Thyroid gland (tissue), 4 donors: ENCODE results near the gene PILRA. TPM values are rescaled to one million over a fixed set of nuclear protein-coding genes. Genes with fewer than 3 reads are reported as not detected.

Experiments
- DNase-seq, 2 donors: peaks; one replicate each; pipeline ENCODE4 v3.0.0-alpha.2; 2019
- H3K27ac ChIP-seq, 3 donors: fragments of 200-600 bp; sonication (generic); 1 replicate in 2 of 3; 2 replicates in 1 of 3; pipeline ENCODE4 v1.5.1; 2016 to 2019; ENCODE audit warnings: mild to moderate bottlenecking in 1 of 3, moderate library complexity in 1 of 3
- H3K27me3 ChIP-seq: fragments of 200-600 bp; sonication (generic); one replicate; pipeline ENCODE4 v1.5.1; 2019
- H3K36me3 ChIP-seq, 2 donors: fragments of 200-600 bp; sonication (generic); one replicate each; pipeline ENCODE4 v1.5.1; 2016 to 2019
- H3K4me1 ChIP-seq, 2 donors: fragments of 200-600 bp; sonication (generic); one replicate each; pipeline ENCODE4 v1.5.1; 2017 to 2019
- H3K4me3 ChIP-seq, 3 donors: fragments of 200-600 bp; sonication (generic); replicated peaks in 1 of 3; 1 replicate in 2 of 3; 2 replicates in 1 of 3; pipeline ENCODE4 v1.5.1; 2016; ENCODE audit warnings: mild to moderate bottlenecking in 1 of 3
- H3K9me3 ChIP-seq: fragments of 200-600 bp; sonication (generic); one replicate; pipeline ENCODE4 v1.5.1; 2017
- CTCF ChIP-seq, 6 experiments: fragments of 200-600 bp in 3 of 6; fragments of 450-650 bp in 3 of 6; sonication (generic) in 3 of 6; IDR thresholded peaks; one replicate each; pipeline ENCODE4 v1.5.1; 2016 to 2019; ENCODE audit warnings: antibody characterized with exemption in 6 of 6, mild to moderate bottlenecking in 2 of 6, inconsistent platforms in 1 of 6, moderate library complexity in 1 of 6
- POLR2A ChIP-seq, 2 donors: fragments of 450-650 bp; IDR thresholded peaks; one replicate each; pipeline ENCODE4 v1.6.1; 2017; ENCODE audit warnings: antibody characterized with exemption in 2 of 2, mild to moderate bottlenecking in 2 of 2, moderate library complexity in 1 of 2
- WGBS, 2 donors: methylation state at CpG; one replicate each; pipeline ENCODE4 v1.1.5; 2017; 5-methylcytosine and 5-hydroxymethylcytosine counted together
- intact Hi-C: fragments of 100-400 bp; cut with DNase I; formaldehyde crosslinking; loops from one replicate; pipeline ENCODE4 v1.15.1; 2023
- total RNA-seq, 4 donors: library from RNA; depleted of rRNA; stranded (reverse); fragments of >200 nt; gene quantifications; one replicate each; pipeline ENCODE4 v1.2.3, GENCODE V29; 2016

Gene PILRA
- total RNA-seq, 4 donors from 2014 or later, result 2.4 to 6.4 (median 4.4) TPM

- Histone ChIP-seq H3K4me1 (peaks cover 35 to 57% of the 10 kb centered on the region in 2 donors), H3K36me3 (peaks cover 17 to 20% of the 10 kb centered on the region in 2 donors), H3K27me3 (no peaks in the 10 kb centered on the region), H3K4me3 (no peak overlapping the region), H3K9me3 (no peaks in the 10 kb centered on the region), H3K27ac (peak overlapping the region in 2 of 3 donors; percentile 77 to 99)
- no peak for DNase-seq
- TF ChIP-seq CTCF (IDR thresholded peaks at IDR 0.05), result no peak
- intact Hi-C loops, result no loop called here
- WGBS, 2 donors, result 71 to 76% methylated on average over 10 of the region's 10 CpGs
Measured at GRCh38 chr7:100433592-100434296, 60.5 kb downstream of the PILRA start.

- Histone ChIP-seq H3K4me1 (peaks cover 35 to 57% of the 10 kb centered on the region in 2 donors), H3K36me3 (peaks cover 17 to 20% of the 10 kb centered on the region in 2 donors), H3K27me3 (no peaks in the 10 kb centered on the region), H3K4me3 (peak overlapping the region in 1 of 3 donors; percentile 84), H3K27ac (peak overlapping the region in 2 of 3 donors; percentile 94 to 97), H3K9me3 (no peaks in the 10 kb centered on the region)
- TF ChIP-seq POLR2A (IDR thresholded peaks at IDR 0.05) (no peak), CTCF (IDR thresholded peaks at IDR 0.05) (no peak)
- 86 to 88% methylated on average over 22 of the region's 22 CpGs for WGBS, 2 donors
- no peak for DNase-seq
- intact Hi-C loops, result no loop called here
Measured at GRCh38 chr7:100434297-100435144, 61.2 kb downstream of the PILRA start.

- WGBS, 2 donors, result 9 to 16% methylated on average over 7 to 13 of the region's 81 CpGs
- Histone ChIP-seq H3K27ac (peak overlapping the region; percentile 90 to 97 (median 94)), H3K9me3 (no peaks in the 10 kb centered on the region), H3K36me3 (peaks cover 17 to 20% of the 10 kb centered on the region in 2 donors), H3K4me3 (peak overlapping the region; percentile 70 to 84 (median 76)), H3K4me1 (peaks cover 32 to 54% of the 10 kb centered on the region in 2 donors), H3K27me3 (no peaks in the 10 kb centered on the region)
- intact Hi-C loops, result no loop called here
- TF ChIP-seq CTCF (IDR thresholded peaks at IDR 0.05) (no peak), POLR2A (IDR thresholded peaks at IDR 0.05) (no peak)
- DNase-seq, result peak; percentile 50 to 52
Measured at GRCh38 chr7:100435401-100436304, 62.4 kb downstream of the PILRA start.

GRCh38 chr7:100437150-100438100, 64.1 kb downstream of the PILRA start:
- 92 to 93% methylated on average over 28 of the region's 28 CpGs for WGBS, 2 donors
- intact Hi-C loops, result no loop called here
- H3K27ac ChIP-seq, result peak overlapping the region; percentile 51 to 97 (median 94)
- peaks cover 14 to 36% of the 10 kb centered on the region in 2 donors for H3K4me1 ChIP-seq
- DNase-seq, result peak; percentile 13 to 32
- H3K4me3 ChIP-seq, result no peak overlapping the region
- H3K27me3 ChIP-seq, result no peaks in the 10 kb centered on the region
- H3K9me3 ChIP-seq, result no peaks in the 10 kb centered on the region
- TF ChIP-seq CTCF (IDR thresholded peaks at IDR 0.05) (no peak), POLR2A (IDR thresholded peaks at IDR 0.05) (no peak)
- H3K36me3 ChIP-seq, result peaks cover 17 to 20% of the 10 kb centered on the region in 2 donors
